LoVo (cell line): ENCODE measurements around the gene TNFAIP8L1.
"Not testable (repeated sequence)": the region's sequence is repeated elsewhere in the genome, so short reads cannot be mapped to it uniquely, and the experiment has no call there.

Source experiments
- DNase-seq: peaks from one replicate; pipeline ENCODE4 v3.0.0-alpha.2; 2016; ENCODE audit warnings: low spot score

TNFAIP8L1 gene

GRCh38 chr19:4678881-4679790 is 39.8 kb downstream of the TNFAIP8L1 start:
- DNase-seq, result no peak

- DNase-seq, result not testable (repeated sequence)
These were observed 40.7 kb downstream of the TNFAIP8L1 start for GRCh38 chr19:4680021-4680420.

- no peak for DNase-seq
These were observed 43.3 kb downstream of the TNFAIP8L1 start for GRCh38 chr19:4682417-4683200.

- no peak for DNase-seq
These were observed 45.2 kb downstream of the TNFAIP8L1 start for GRCh38 chr19:4684312-4685095.

GRCh38 chr19:4686700-4687099 is 47.4 kb downstream of the TNFAIP8L1 start:
- DNase-seq, result no peak

- DNase-seq, result no peak
These were observed 48.1 kb downstream of the TNFAIP8L1 start for GRCh38 chr19:4687396-4687795.

- DNase-seq, result no peak
These were observed 49.3 kb downstream of the TNFAIP8L1 start for GRCh38 chr19:4688587-4688986.

- DNase-seq, result no peak
These were observed 50.1 kb downstream of the TNFAIP8L1 start for GRCh38 chr19:4689403-4689802.

GRCh38 chr19:4690361-4690760 is 51.0 kb downstream of the TNFAIP8L1 start:
- DNase-seq, result no peak

GRCh38 chr19:4691373-4691772 is 52.1 kb downstream of the TNFAIP8L1 start:
- DNase-seq, result no peak

- DNase-seq, result no peak
These were observed 53.1 kb downstream of the TNFAIP8L1 start for GRCh38 chr19:4692251-4693077.

GRCh38 chr19:4693078-4693350 is 53.7 kb downstream of the TNFAIP8L1 start:
- no peak for DNase-seq

- no peak for DNase-seq
These were observed 54.3 kb downstream of the TNFAIP8L1 start for GRCh38 chr19:4693471-4694121.

- DNase-seq, result no peak
These were observed 55.1 kb downstream of the TNFAIP8L1 start for GRCh38 chr19:4694211-4694987.

GRCh38 chr19:4695224-4695731 is 56.0 kb downstream of the TNFAIP8L1 start:
- no peak for DNase-seq

- DNase-seq, result no peak
These were observed 58.0 kb downstream of the TNFAIP8L1 start for GRCh38 chr19:4697304-4697703.

- DNase-seq, result no peak
These were observed 60.7 kb downstream of the TNFAIP8L1 start for GRCh38 chr19:4699826-4700692.

GRCh38 chr19:4700693-4700970 is 61.3 kb downstream of the TNFAIP8L1 start:
- DNase-seq, result no peak

GRCh38 chr19:4701557-4701956 is 62.2 kb downstream of the TNFAIP8L1 start:
- no peak for DNase-seq
